Activated gamma-delta T cell treated with anti-CD3 and anti-CD28 coated beads, Interleukin-2, amount 50 U/mL, for 16 hours (primary cell): ENCODE measurements around the gene MET.
"Not testable (repeated sequence)": the region's sequence is repeated elsewhere in the genome, so short reads cannot be mapped to it uniquely, and the experiment has no call there.

Experiments used
- DNase-seq: peaks from one replicate; pipeline ENCODE4 v3.0.0-alpha.2; 2020; ENCODE audit warnings: low read depth

MET gene

GRCh38 chr7:116811768-116812167, 139.8 kb downstream of the MET start:
- no peak for DNase-seq

DNA sequence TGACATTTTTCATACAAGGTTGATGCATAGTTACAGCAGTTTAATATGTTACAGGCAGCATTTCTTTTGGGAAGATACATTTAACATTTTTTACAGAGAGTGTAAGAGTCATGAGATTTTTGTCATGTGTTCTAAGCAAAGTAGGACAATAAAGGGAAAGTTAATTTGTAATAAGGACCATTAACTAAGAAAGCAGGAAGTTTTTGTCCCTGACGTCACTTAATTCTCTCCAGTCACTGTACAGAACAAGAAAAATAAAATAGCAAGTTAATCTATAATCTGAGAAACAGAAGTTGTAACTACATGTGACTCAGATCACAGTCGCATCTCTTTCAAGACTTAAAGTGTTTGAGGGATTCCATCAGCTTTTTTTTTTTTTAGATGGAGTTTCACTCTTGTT, 140.9 kb downstream of the MET start:
- DNase-seq: no peak

DNA sequence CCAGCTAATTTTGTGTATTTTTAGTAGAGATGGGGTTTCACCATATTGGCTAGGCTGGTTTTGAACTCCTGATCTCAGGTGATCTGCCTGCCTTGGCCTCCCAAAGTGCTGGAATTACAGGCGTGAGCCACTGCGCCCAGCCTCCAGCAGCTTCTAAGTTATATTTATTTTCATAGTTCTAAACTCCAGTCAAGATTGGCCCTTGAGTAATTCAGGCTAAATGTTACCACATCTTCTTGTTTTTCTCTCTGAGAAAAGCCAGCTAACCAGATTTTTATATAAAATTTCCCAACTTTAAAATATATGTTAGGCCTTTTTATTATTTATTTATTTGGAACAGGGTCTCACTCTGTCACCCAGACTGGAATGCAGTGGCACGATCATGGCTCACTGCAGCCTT, 141.4 kb downstream of the MET start:
- not testable (repeated sequence) for DNase-seq

DNA sequence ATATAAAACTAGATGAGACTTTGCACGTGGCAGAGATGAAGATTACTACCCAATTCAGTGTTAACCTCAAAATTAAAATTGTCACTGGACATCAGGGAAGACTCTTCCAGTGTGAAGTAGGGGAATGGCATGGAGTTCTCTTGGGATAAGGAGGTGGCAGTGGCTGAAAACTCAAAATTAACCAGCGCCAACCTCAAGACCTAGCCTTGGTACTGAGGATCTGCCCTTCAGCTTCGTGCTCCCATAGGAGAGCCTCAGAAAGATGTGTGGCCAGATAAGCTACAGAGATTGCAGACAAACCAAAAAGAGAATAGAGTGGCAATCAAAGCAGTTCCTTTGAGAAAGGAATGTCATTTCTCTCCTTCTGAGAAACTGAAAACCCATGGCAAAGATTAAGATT, 143.0 kb downstream of the MET start:
- no peak for DNase-seq

DNA sequence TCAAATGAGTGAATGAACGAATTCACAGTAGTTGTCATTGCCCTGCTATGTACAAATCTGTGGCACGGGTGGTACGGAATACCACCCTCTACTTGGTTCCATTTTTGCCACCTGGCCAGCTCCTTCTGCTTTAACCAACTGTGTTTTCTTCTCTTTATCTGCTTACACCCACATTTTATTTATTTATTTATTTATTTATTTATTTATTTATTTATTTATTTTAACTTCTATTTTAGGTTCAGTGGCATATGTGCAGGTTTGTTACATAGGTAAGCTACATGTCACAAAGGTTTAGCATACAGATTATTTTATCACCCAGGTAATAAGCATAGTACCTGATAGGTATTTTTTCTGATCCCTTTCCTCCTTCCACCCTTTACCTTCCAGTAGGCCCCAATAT, 148.2 kb downstream of the MET start:
- no peak for DNase-seq

DNA sequence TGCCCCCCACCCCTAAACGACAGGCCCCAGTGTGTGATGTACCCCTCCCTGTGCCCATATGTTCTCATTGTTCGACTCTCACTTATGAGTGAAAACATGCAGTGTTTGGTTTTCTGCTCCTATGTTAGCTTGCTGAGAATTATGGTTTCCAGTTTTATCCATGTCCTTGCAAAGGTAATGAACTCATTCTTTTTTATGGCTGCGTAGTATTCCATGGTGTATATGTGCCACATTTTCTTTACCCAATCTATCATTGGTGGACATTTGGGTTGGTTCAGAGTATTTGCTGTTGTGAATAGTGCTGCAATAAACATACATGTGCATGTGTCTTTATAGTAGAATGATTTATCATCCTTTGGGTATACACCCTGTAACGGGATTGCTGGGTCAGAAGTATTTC, 149.7 kb downstream of the MET start:
- not testable (repeated sequence) for DNase-seq

- no peak for DNase-seq
Measured at GRCh38 chr7:116824449-116824848, 152.5 kb downstream of the MET start.

GRCh38 chr7:116828281-116828680, 156.3 kb downstream of the MET start:
- DNase-seq: no peak

GRCh38 chr7:116829041-116829440, 157.0 kb downstream of the MET start:
- no peak for DNase-seq

GRCh38 chr7:116829493-116829892, 157.5 kb downstream of the MET start:
- no peak for DNase-seq

- DNase-seq: no peak
Measured at GRCh38 chr7:116832692-116833091, 160.7 kb downstream of the MET start.

GRCh38 chr7:116834815-116835504, 163.0 kb downstream of the MET start:
- DNase-seq: no peak

- no peak for DNase-seq
Measured at GRCh38 chr7:116836048-116836447, 164.1 kb downstream of the MET start.

- no peak for DNase-seq
Measured at GRCh38 chr7:116836911-116837310, 164.9 kb downstream of the MET start.

DNA sequence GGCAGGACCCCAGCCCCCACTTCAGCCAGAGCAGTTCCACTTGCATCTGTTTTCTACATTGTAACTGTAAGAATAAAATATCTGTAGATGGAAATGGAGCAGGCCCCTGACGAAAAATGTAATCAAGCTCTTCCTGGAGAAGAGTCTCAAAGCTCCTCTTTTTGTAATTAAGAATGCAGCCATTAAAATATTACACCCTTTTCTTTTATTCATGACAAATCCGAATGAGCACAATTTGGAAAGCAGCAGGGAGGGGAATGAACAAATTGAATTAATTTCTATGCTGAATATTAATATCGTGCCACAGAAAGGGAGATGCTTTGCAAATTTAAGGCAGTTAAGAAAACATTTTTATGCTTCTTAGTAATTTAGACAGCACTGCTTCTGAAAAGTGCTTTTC, 165.6 kb downstream of the MET start:
- no peak for DNase-seq

GRCh38 chr7:116840256-116840655, 168.3 kb downstream of the MET start:
- no peak for DNase-seq

DNA sequence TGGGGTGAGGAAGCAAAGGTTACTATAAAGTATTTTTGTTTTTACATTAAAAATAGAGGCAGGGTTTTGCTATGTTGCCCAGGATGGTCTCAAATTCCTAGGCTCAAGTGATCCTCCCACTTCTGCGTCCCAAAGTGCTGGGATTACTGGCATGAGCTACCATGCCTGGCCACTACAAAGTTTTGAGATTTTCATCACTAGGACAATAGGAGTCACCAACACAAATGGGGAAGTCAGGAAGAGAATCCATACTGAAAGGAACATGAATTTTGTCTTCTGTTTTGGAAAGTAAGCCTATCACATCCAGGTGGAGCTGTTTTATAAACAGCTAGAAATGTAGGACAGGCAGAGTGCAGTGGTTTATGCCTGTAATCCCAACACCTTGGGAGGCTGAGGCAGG, 170.4 kb downstream of the MET start:
- DNase-seq: no peak

- no peak for DNase-seq
Measured at GRCh38 chr7:116843378-116843777, 171.4 kb downstream of the MET start.
